ENCODE results near the gene ARHGAP12. TPM values are rescaled to one million over a fixed set of nuclear protein-coding genes. Genes with fewer than 3 reads are reported as not detected.

ARHGAP12 gene
- total and polyA plus RNA-seq, 2 experiments from 2014 or later: 20.1 to 43.3 TPM

GRCh38 chr10:31816318-31816717 is 112.3 kb downstream of the ARHGAP12 start:
- no peaks in the 10 kb centered on the region for H3K9me2 ChIP-seq (ENCODE audit: insufficient read depth)
- peak overlapping the region; percentile 40 for H3K27ac ChIP-seq
- no peaks in the 10 kb centered on the region for H3K9me3 ChIP-seq (ENCODE audit: low read depth)
- no peaks in the 10 kb centered on the region for H3K27me3 ChIP-seq (replicated peaks; ENCODE audit: insufficient read depth)
- peak overlapping the region; percentile 20 for H3K4me2 ChIP-seq (ENCODE audit: unreplicated experiment)
- no peaks in the 10 kb centered on the region for H4K20me1 ChIP-seq (ENCODE audit: insufficient read depth)
- H3K79me2 ChIP-seq (ENCODE audit: insufficient read depth): 0 out of 2 replicates have a peak, but pooled peaks cover 12% of the 10 kb centered on the region
- H3F3A ChIP-seq (ENCODE audit: insufficient read depth): peaks cover 41% of the 10 kb centered on the region
- peak; percentile 72 for DNase-seq
- H3K9ac ChIP-seq: no peak overlapping the region; the same call in 1 of the 2 replicates
- 13 to 14% methylated on average over 2 of the region's 2 CpGs for WGBS, 2 experiments (ENCODE audit: low coverage in 1 of 2, low lambda C conversion rate in 2 of 2, missing lambda C conversion rate in 2 of 2)
- peaks cover 56% of the 10 kb centered on the region for H3K4me1 ChIP-seq (ENCODE audit: insufficient read depth)
- in situ Hi-C loops (cut with MboI): loop anchor here (10.0 to 25.0 kb wide), 2 partner anchors 482 to 1079 kb away; no protein-coding TSS in a partner anchor
- TF ChIP-seq EZH2phosphoT487 (IDR thresholded peaks at IDR 0.05; ENCODE audit: insufficient read depth, low read depth) (no peak), EZH2 (IDR thresholded peaks at IDR 0.05; ENCODE audit: insufficient read depth, poor library complexity, severe bottlenecking) (no peak)
- H3K36me3 ChIP-seq (ENCODE audit: low read depth): peaks cover 11% of the 10 kb centered on the region; the same call in 1 of the 2 replicates
- no peak overlapping the region for H3K4me3 ChIP-seq
- no peak overlapping the region for H2AFZ ChIP-seq

- in situ Hi-C loops (cut with MboI): loop anchor here (25.0 kb wide), 1 partner anchor 1071 kb away; no protein-coding TSS in a partner anchor
- peak overlapping the region; percentile 85 for H3K27ac ChIP-seq
- no peaks in the 10 kb centered on the region for H4K20me1 ChIP-seq (ENCODE audit: insufficient read depth)
- peak overlapping the region; percentile 80 for H3K9ac ChIP-seq
- peaks cover 44% of the 10 kb centered on the region for H3K79me2 ChIP-seq (ENCODE audit: insufficient read depth)
- peaks cover 41% of the 10 kb centered on the region for H3F3A ChIP-seq (ENCODE audit: insufficient read depth)
- peak overlapping the region; percentile 89 for H3K4me2 ChIP-seq (ENCODE audit: unreplicated experiment)
- peak overlapping the region; percentile 43 for H2AFZ ChIP-seq
- DNase-seq: peak; percentile 82
- TF ChIP-seq EZH2 (IDR thresholded peaks at IDR 0.05; ENCODE audit: insufficient read depth, poor library complexity, severe bottlenecking) (no peak), EZH2phosphoT487 (IDR thresholded peaks at IDR 0.05; ENCODE audit: insufficient read depth, low read depth) (no peak)
- H3K9me3 ChIP-seq (ENCODE audit: low read depth): no peaks in the 10 kb centered on the region
- peaks cover 11% of the 10 kb centered on the region; the same call in 1 of the 2 replicates for H3K36me3 ChIP-seq (ENCODE audit: low read depth)
- peaks cover 46% of the 10 kb centered on the region for H3K4me1 ChIP-seq (ENCODE audit: insufficient read depth)
- no peaks in the 10 kb centered on the region for H3K27me3 ChIP-seq (replicated peaks; ENCODE audit: insufficient read depth)
- H3K9me2 ChIP-seq (ENCODE audit: insufficient read depth): no peaks in the 10 kb centered on the region
- H3K4me3 ChIP-seq: peak overlapping the region; percentile 73
- 2 to 4% methylated on average over 6 of the region's 6 CpGs for WGBS, 2 experiments (ENCODE audit: low coverage in 1 of 2, low lambda C conversion rate in 2 of 2, missing lambda C conversion rate in 2 of 2)
Measured at GRCh38 chr10:31808258-31809218, 120.1 kb downstream of the ARHGAP12 start.

- H3K9me2 ChIP-seq (ENCODE audit: insufficient read depth): no peaks in the 10 kb centered on the region
- H3K79me2 ChIP-seq (ENCODE audit: insufficient read depth): peaks cover 69% of the 10 kb centered on the region
- TF ChIP-seq EZH2phosphoT487 (IDR thresholded peaks at IDR 0.05; ENCODE audit: insufficient read depth, low read depth): no peak
- no peak for TF ChIP-seq EZH2 (IDR thresholded peaks at IDR 0.05; ENCODE audit: insufficient read depth, poor library complexity, severe bottlenecking)
- DNase-seq: peak; percentile 60
- H3K4me2 ChIP-seq (ENCODE audit: unreplicated experiment): peak overlapping the region; percentile 89
- peak overlapping the region; percentile 34; the same call in 1 of the 2 replicates for H2AFZ ChIP-seq
- peak overlapping the region; percentile 80 for H3K9ac ChIP-seq
- H3K27me3 ChIP-seq (replicated peaks; ENCODE audit: insufficient read depth): no peaks in the 10 kb centered on the region
- H3K9me3 ChIP-seq (ENCODE audit: low read depth): no peaks in the 10 kb centered on the region
- WGBS, 2 experiments (ENCODE audit: low coverage in 1 of 2, low lambda C conversion rate in 2 of 2, missing lambda C conversion rate in 2 of 2): 18 to 19% methylated on average over 7 of the region's 7 CpGs
- H3F3A ChIP-seq (ENCODE audit: insufficient read depth): peaks cover 35% of the 10 kb centered on the region
- H4K20me1 ChIP-seq (ENCODE audit: insufficient read depth): no peaks in the 10 kb centered on the region
- H3K27ac ChIP-seq: peak overlapping the region; percentile 85
- H3K4me3 ChIP-seq: peak overlapping the region; percentile 73
- H3K36me3 ChIP-seq (ENCODE audit: low read depth): peaks cover 11% of the 10 kb centered on the region; the same call in 1 of the 2 replicates
- in situ Hi-C loops (cut with MboI): loop anchor here (25.0 kb wide), 1 partner anchor 1067 kb away; no protein-coding TSS in a partner anchor
- H3K4me1 ChIP-seq (ENCODE audit: insufficient read depth): peaks cover 41% of the 10 kb centered on the region
Measured at GRCh38 chr10:31804352-31804810, 124.2 kb downstream of the ARHGAP12 start.

- no peaks in the 10 kb centered on the region for H3K9me3 ChIP-seq (ENCODE audit: low read depth)
- peaks cover 69% of the 10 kb centered on the region for H3K79me2 ChIP-seq (ENCODE audit: insufficient read depth)
- in situ Hi-C loops (cut with MboI): loop anchor here (25.0 kb wide), 1 partner anchor 1066 kb away; no protein-coding TSS in a partner anchor
- H3K9me2 ChIP-seq (ENCODE audit: insufficient read depth): no peaks in the 10 kb centered on the region
- WGBS, 2 experiments (ENCODE audit: low coverage in 1 of 2, low lambda C conversion rate in 2 of 2, missing lambda C conversion rate in 2 of 2): 62% methylated on average over 7 to 8 of the region's 8 CpGs
- DNase-seq: peak; percentile 59
- H3K4me1 ChIP-seq (ENCODE audit: insufficient read depth): peaks cover 38% of the 10 kb centered on the region
- H3K27ac ChIP-seq: peak overlapping the region; percentile 85
- H3K9ac ChIP-seq: peak overlapping the region; percentile 80; the same call in 1 of the 2 replicates
- TF ChIP-seq EZH2phosphoT487 (IDR thresholded peaks at IDR 0.05; ENCODE audit: insufficient read depth, low read depth) (no peak), EZH2 (IDR thresholded peaks at IDR 0.05; ENCODE audit: insufficient read depth, poor library complexity, severe bottlenecking) (no peak)
- peaks cover 29% of the 10 kb centered on the region for H3F3A ChIP-seq (ENCODE audit: insufficient read depth)
- peak overlapping the region; percentile 73 for H3K4me3 ChIP-seq
- H2AFZ ChIP-seq: no peak overlapping the region
- H3K4me2 ChIP-seq (ENCODE audit: unreplicated experiment): peak overlapping the region; percentile 89
- H3K36me3 ChIP-seq (ENCODE audit: low read depth): peaks cover 11% of the 10 kb centered on the region; the same call in 1 of the 2 replicates
- no peaks in the 10 kb centered on the region for H4K20me1 ChIP-seq (ENCODE audit: insufficient read depth)
- H3K27me3 ChIP-seq (replicated peaks; ENCODE audit: insufficient read depth): no peaks in the 10 kb centered on the region
Measured at GRCh38 chr10:31803606-31804351, 124.9 kb downstream of the ARHGAP12 start.
